Bronchial epithelial cell (primary cell): ENCODE measurements around the gene TPRG1. TPM values are rescaled to one million over a fixed set of nuclear protein-coding genes. Genes with fewer than 3 reads are reported as not detected.

Experiments used
- DNase-seq: peaks from one replicate; pipeline ENCODE4 v3.0.0-alpha.2; 2010; ENCODE audit warnings: low read depth
- FAIRE-seq: peaks from 2 replicates; lab custom pipeline; 2011; peaks lifted over from hg19 to GRCh38; lab: Jason Lieb, UNC
- H3K27me3 ChIP-seq: 2 replicates; pipeline ENCODE4 v1.5.1; 2011; ENCODE audit warnings: low read length; ENCODE audit not compliant: control insufficient read depth, insufficient read depth
- H3K36me3 ChIP-seq: 2 replicates; pipeline ENCODE4 v1.5.1; 2011; ENCODE audit warnings: low read length; ENCODE audit not compliant: control insufficient read depth, insufficient read depth
- H3K4me3 ChIP-seq: 2 replicates; pipeline ENCODE4 v1.5.1; 2011; ENCODE audit warnings: mild to moderate bottlenecking, low read depth, low read length, control low read depth
- CTCF ChIP-seq: IDR thresholded peaks from 2 replicates; pipeline ENCODE4 v1.5.1; 2011; ENCODE audit warnings: mild to moderate bottlenecking, moderate library complexity, low read length, control low read depth, inconsistent platforms; ENCODE audit not compliant: insufficient read depth, severe bottlenecking
- total RNA-seq: library from RNA; depleted of rRNA; stranded (reverse); fragments of >200 nt; gene quantifications from 2 replicates; pipeline ENCODE4 v1.2.1, GENCODE V29; 2014

TPRG1 gene
- total RNA-seq, 1 donor from 2014 or later: 1.6 TPM

DNA sequence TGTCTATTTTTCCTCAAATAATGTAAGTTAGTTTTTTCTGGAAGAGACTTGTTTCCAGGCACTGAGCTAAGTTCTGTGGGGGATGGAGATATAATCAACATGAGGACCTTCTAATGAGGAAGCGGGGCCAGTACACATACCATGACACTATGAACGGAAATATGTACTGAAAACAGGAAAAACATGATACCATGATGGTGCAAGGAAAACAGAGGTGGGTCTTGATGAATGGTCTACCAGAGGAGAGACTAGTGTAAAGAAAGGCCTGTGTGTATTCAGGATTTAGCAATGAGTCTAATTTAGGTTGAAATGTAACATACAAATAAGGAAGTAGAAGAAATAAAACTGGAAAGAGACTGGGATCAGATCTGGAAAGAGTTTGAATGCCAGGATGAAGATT is 38.9 kb upstream of the TPRG1 start:
- FAIRE-seq (no peak), DNase-seq (no peak)
- Histone ChIP-seq H3K36me3 (no peaks in the 10 kb centered on the region), H3K27me3 (no peaks in the 10 kb centered on the region), H3K4me3 (no peak overlapping the region)
- TF ChIP-seq CTCF: no peak

GRCh38 chr3:189133768-189134167 is 38.0 kb upstream of the TPRG1 start:
- FAIRE-seq: no peak
- H3K27me3 ChIP-seq: no peaks in the 10 kb centered on the region
- no peak for DNase-seq

DNA sequence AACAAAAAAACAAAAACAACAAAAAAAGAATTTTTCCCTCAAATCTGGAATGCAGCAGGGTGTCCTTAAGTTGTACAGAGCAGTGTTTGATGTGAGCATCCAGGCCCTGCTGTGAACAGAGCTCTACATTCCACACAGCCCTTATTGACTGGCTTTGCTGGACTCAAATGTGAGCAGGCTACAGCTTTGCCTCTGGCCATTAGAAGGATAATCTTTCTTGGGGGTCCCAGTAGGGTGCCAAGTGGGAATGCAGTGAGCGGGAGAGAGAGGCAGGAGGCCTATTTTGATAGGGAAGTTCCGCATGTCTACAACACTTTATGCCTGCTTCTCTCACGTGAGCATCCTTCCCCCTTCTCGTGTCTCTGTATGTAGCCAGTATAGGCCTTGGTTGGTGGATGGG is 34.4 kb upstream of the TPRG1 start:
- Histone ChIP-seq H3K36me3 (no peaks in the 10 kb centered on the region), H3K27me3 (no peaks in the 10 kb centered on the region), H3K4me3 (no peak overlapping the region)
- FAIRE-seq (no peak), DNase-seq (no peak)
- TF ChIP-seq CTCF: no peak

More at GRCh38 chr3:189133768-189134167, 38.0 kb upstream of the TPRG1 start:
- H3K4me3 ChIP-seq: no peak overlapping the region
- no peak for TF ChIP-seq CTCF
- no peaks in the 10 kb centered on the region for H3K36me3 ChIP-seq

GRCh38 chr3:189138901-189139610 is 32.7 kb upstream of the TPRG1 start:
- FAIRE-seq: no peak
- no peaks in the 10 kb centered on the region for H3K27me3 ChIP-seq
- no peak for TF ChIP-seq CTCF

GRCh38 chr3:189139611-189139940 is 32.2 kb upstream of the TPRG1 start:
- H3K27me3 ChIP-seq: no peaks in the 10 kb centered on the region
- H3K4me3 ChIP-seq: no peak overlapping the region
- no peaks in the 10 kb centered on the region for H3K36me3 ChIP-seq
- no peak for TF ChIP-seq CTCF
- no peak for FAIRE-seq
- no peak for DNase-seq

More at GRCh38 chr3:189138901-189139610, 32.7 kb upstream of the TPRG1 start:
- no peak for DNase-seq
- Histone ChIP-seq H3K4me3 (no peak overlapping the region), H3K36me3 (no peaks in the 10 kb centered on the region)

GRCh38 chr3:189142527-189142926 is 29.2 kb upstream of the TPRG1 start:
- DNase-seq: peak; percentile 46
- no peak for TF ChIP-seq CTCF
- Histone ChIP-seq H3K4me3 (no peak overlapping the region), H3K27me3 (no peaks in the 10 kb centered on the region), H3K36me3 (no peaks in the 10 kb centered on the region)
- no peak for FAIRE-seq
